CD1c-positive myeloid dendritic cell (primary cell): ENCODE results near the gene TPST1.
"Not testable (repeated sequence)": the region's sequence is repeated elsewhere in the genome, so short reads cannot be mapped to it uniquely, and the experiment has no call there.

Experiments
- DNase-seq: peaks from one replicate; pipeline ENCODE4 v3.0.0-alpha.2; 2016; ENCODE audit errors: extremely low spot score

TPST1 gene

DNA sequence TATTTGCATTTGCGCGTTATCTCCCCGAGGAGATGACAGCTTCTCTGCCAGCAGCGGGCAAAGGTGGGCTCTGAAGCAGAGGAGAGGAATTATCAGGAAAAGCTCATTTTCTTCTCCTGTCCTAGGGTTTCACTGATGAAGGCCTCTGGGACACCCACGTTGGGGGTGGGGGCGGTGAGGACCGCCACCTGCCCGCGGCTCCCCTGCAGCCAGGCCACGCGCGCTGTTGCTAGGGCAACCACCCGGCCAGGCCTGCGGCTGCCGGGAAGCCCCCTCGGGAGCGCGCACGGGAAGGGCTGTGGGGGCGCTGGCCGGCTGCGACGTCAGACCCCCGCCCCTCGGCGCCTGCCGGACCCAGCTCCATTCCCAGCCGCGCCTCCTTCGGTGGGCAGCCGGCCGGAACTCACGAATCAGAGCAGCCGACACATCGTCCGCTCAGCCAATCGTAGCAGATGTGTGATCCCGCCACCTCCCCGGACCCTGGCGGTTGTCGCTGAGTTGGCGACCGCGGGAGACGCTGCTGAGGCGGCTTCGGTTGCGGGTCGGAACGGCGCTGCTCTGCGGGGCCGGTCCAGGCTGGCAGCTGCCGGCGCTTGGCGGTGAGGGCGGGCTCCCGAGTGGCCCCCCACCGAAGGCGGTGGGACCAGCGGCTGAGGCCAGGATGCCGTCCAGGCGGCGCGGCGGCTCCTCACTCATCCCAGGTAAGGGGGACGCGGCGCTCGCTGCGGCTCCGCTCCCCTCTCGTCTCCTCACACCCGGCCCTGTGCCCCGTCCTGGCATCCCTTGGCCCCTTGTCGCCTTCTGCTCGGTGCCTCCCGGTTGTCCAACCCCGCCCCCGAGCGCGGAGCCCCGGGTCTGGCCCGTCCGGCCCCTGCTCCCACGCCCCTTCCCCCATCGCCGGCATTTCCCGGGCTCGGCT is at the start of gene TPST1:
Gene TPST1 (plus strand): TSS at position 513 of the 919 bp plus-strand sequence. CDS start 35,092 bp downstream, outside the sequence.
- peak; percentile 79 for DNase-seq

DNA sequence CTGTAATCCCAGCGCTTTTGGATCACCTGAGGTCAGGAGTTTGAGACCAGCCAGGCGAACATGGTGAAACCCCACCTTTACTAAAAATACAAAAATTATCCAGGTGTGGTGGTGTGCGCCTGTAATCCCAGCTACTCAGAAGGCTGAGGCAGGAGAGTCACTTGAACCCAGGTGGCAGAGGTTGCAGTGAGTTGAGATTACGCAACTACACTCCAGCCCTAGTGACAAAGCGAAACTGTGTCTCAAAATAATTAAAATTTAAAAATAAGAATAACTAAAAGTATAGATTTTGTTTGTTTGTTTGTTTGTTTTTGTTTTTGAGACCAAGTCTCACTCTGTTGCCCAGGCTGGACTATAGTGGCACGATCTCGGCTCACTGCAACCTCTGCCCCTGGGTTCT is 49.1 kb upstream of the TPST1 start:
- DNase-seq: not testable (repeated sequence)

DNA sequence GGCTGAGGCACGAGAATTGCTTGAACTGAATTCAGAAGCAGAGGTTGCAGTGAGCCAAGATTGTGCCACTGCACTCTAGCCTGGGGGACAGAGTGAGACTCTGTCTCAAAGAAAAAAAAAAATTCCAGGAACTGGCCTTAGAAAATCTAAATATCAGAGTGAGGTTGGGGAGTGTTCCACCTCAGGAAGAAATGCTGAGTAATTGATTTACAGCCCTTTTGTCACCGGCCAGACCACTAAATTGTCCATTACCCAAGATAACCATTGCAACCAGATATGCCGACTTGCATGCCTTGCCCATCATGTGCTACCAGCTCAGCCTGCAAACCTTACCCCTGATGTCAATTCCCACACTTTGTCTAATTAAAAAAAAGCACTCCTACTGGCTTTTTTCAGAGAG is 48.1 kb upstream of the TPST1 start:
- no peak for DNase-seq

DNA sequence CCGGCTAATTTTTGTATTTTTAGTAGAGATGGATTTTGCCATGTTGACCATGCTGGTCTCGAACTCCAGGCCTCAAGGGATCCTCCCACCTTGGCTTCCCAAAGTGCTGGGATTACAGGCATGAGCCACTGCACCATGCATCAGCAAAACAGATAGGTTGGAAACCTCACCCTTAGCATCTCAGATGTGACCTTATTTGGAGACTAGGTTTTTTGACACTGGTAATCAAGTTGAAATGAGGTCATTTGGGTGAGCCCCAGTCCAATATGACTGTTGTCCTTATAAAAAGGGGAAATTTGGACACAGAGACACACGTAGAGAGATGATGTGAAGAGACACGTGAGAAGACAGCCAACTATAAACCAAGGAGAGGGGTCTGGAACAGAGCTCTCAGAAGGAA is 42.5 kb upstream of the TPST1 start:
- DNase-seq: peak; percentile 5

DNA sequence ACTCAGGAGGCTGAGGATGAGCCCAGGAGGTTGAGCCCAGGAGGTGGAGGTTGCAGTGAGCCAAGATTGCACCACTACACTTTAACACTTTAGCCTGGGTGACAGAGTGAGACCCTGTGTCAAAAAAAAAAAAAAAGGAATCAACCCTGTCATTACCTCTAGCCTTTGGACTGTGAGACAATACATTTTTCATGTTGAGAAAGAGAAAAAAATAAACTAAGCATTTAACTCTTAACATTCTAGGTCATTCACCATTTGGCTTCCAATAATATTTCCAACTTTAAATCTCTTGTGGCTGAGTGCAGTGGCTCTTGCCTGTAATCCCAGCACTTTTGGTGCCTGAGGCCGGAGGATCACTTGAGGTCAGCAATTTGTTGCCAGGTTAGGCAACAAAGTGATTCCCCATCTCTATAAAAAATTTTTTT is 41.9 kb upstream of the TPST1 start:
- no peak for DNase-seq

DNA sequence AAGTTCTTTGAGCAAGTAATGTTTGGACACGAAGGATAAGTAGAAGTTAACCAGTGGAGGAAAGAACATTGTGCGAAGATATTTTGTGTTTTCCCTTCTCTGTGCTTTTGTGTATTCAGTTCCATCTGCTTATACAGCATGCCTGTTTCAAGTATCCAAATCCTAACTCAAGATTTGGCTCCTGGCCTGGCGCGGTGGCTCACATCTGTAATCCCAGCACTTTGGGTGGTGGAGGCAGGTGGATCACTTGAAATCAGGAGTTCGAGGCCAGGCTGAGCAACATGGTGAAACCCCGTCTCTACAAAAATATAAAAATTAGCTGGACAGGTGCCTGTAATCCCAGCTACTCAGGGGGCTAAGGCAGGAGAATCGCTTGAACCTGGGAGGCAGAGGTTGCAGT is 40.8 kb upstream of the TPST1 start:
- no peak for DNase-seq

DNA sequence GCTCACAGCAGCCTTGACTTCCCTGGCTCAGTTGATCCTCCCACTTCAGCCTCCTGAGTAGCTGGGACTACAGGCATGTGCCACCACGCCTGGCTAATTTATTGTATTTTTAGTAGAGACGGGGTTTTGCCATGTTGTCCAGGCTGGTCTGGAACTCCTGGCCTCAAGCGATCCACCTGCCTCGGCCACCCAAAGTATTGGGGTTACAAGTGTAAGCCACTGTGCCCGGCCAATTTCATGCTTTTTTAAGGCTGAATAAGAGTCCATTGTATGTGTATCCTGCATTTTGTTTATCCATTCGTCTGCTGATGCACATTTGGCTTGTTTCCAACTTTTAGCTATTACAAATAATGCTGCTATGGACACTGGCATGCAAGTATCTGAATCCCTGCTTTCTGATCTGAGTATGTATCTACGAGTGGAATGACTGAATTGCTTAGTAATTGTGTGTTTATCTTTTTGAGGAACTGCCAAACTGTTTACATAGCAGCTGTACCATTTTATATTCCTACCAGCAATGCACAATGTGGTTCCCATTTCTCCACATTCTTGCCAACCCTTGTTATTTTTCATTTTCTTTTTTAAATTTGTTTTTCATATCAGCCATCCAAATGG is 37.3 kb upstream of the TPST1 start:
- peak; percentile 14 for DNase-seq

DNA sequence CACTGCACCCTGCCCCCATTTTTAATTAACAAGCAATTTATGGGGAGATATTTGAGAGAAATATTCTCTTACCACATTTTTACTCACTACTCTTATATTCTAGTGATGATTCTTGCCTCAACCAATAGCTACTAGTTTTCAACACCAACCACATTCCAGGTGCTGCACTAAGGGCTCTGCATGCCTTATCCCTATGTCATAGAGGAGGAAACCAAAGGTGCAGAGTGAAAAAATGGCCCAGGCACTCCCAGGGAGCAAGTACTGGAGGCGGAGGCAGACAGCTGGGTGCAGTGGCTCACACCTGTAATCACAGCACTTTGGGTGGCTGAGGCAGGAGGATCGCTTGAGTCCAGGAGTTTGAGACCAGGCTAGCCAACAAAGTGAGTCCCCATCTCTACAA is 35.5 kb upstream of the TPST1 start:
- DNase-seq: no peak

DNA sequence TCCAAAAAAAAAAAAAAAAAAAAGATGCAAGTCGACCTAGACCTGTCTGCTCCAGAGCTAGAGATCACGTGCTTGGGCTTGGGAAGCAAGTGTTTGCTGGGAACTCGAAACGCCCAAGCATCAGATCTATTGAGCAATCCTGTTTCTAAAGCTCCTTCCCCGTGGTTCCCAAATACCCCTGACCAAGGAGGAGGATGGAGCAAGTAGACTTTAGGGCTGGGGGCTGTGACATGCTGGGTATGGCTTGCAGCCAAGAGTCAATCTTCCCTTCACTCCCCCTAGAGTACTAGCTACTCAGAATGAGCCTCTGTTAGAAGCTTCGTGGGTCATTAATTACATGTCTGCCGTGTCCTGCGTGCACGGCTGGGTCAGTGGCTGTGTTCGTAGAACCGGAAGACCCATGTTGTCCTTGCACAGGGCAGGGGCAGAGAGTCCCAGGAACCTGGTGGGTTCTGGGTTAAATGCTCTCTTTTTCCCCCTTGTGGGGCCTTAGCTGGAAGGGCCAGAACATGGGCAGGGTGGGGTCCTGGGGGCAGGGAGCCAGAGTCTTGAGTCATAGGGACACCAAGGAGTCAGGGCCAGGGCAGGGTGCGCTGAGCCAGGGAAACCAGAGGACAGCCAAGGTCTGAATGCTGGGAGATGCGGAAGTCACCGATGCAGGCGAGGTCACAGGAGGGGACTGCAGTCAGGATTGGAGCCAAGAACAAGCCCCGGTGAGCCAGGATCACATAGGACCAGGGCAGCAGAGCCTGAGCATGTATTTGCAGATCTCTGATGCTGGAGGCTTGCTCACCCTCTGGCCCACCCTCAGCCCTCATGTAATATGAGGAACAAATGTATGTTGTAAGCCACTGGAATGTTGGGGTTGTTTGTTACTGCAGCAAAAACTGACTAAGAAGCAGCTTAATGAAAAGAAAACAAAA is 34.6 kb upstream of the TPST1 start:
- DNase-seq: no peak

DNA sequence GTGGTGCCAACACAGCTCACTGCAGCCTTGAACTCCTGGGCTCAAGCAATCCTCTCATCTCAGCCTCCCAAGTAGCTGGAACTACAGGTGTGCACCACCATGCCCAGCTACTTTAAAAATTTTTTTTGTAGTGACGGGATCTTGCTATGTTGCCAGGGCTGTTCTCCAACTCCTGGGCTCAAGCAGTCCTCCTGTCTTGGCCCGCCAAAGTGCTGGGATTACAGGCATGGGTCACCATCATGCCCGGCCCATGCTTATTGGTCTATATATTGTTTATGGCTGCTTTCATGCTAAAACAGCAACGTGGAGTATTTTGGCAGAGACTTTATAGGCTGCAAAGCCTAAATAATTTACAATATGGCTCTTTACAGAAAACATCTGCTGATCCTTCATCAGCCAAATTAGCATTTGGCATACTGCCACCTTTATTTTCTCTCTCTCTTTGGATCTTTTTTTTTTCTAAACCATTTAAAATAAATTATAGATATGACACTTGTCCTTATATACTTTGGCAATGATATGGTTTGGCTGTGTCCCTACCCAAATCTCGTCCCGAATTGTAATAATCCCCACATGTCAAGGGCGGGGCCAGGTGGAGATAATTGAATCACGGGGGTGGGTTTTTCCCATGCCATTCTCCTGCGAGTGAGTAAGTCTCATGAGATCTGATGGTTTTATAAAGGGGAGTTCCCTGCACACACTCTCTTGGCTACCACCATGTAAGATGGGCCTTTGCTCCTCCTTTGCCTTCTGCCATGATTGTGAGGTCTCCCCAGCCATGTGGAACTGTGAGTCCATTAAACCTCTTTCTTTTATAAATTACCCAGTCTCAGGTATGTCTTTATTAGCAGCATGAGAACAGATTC is 32.4 kb upstream of the TPST1 start:
- DNase-seq: not testable (repeated sequence)

DNA sequence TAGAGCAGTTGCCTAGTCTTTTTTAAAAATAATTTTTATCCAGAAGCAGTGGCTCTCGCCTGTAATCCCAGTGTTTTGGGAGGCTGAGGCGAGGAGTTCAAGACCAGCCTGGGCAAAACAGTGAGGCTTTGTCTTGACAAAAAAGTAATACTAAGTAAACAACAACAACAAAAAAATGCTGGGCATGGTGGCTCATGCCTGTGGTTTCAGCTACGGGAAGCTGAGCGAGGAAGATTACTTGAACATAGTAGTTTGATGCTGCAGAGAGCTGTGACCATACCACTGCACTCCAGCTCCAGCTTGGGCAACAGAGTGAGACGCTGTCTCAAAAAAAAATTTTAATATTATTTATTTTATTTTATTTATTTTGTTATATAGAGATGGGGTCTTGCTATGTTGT is 31.3 kb upstream of the TPST1 start:
- no peak for DNase-seq

DNA sequence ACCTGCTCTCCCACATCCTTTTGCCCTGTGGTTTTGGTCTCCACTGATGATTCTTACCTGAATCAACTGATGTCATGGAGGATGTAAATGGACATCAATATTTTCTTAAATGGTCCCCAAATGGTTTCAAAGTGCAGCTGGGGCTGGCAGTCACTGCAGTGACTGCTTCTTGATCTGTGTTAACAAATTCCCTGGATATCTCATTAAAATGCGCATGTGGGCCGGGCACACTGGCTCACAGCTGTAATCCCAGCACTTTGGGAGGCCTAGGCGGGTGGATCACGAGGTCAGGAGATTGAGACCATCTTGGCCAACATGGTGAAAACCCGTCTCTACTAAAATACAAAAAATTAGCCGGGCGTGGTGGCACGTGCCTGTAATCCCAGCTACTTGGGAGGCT is 30.1 kb upstream of the TPST1 start:
- not testable (repeated sequence) for DNase-seq

DNA sequence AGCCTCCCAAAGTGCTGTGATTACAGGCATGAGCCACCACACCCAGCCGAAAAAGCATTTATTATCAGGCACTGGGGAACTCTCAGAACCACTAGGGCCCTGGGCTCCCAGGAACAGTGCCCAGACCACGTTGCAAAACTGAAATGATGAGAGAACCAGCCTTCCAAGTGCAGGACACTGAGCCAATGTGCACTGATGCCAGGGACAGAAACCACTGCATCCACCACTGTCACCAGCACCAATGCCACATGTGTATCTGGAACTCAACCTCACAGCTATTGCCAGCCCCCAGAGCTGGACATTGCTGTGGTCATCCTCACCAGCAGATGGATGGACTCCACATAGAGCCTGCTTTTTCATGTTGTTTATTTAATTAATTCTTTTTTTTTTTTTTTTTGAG is 28.2 kb upstream of the TPST1 start:
- DNase-seq: no peak

DNA sequence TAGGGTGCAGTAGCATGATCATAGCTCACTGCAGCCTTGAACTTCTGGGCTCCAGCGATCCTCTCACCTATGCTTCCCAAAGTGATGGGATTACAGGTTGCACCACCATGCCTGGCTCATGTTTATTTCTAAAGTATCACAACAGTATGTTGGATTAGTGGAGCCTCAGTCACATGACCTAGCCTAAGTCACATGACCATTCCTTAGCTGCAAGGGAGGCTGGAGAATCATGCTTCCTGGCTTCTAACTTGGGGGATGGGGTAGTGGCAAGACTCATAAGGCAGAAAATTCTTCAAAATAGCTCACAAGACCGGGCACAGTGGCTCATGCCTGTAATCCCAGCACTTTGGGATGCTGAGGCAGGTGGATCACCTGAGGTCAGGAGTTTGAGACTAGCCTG is 26.9 kb upstream of the TPST1 start:
- DNase-seq: no peak

DNA sequence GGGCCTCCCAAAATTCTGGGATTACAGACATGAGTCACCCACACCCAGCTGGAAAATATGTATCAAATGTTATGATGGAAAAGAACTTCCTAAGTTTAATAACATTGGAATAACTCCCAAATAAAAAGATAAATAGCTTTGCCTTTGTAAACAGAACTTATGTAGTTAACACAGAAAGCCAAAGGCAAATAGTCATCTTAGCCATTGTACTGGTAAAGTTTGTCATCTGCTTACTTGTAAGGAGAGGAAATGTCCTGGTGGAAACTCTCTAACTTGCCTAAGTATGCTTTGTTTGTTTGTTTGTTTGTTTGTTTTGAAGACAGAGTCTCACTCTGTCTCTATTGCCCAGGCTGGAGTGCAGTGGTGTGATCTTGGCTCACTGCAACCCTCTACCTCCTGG is 23.8 kb upstream of the TPST1 start:
- no peak for DNase-seq

DNA sequence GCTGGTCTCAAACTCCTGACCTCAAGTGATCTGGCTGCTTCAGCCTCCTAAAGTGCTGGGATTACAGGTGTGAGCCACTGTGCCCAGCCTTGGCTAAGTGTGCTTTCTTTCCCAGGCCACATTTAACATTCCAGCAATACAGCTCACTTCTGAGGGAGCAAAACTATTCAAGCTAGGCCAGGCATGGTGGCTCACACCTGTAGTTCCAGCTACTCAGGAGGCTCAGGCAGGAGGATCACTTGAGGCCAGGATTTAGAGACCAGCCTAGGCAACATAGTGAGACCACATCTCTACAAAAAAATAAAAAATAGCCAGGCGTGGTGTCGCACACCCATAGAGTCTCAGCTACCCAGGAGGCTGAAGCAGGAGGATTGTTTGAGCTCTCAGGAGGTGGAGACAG is 23.3 kb upstream of the TPST1 start:
- no peak for DNase-seq

DNA sequence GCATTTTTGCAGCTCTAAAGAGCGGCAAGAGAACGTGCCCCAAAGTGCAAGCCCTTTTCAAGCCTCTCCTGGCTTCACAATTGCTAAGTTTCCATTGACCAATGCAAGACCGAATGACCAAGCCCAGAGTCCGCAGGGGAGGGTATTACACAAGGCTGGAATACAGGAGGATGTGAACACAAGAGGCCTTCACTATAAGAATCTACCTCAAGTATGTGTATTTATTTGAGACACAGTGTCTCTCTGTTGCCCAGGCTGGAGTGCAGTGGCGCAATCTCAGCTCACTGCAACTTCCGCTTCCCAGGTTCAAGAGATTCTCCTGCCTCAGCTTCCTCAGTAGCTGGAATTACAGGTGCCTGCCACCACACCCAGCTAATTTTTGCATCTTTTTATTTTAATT is 22.2 kb upstream of the TPST1 start:
- no peak for DNase-seq

DNA sequence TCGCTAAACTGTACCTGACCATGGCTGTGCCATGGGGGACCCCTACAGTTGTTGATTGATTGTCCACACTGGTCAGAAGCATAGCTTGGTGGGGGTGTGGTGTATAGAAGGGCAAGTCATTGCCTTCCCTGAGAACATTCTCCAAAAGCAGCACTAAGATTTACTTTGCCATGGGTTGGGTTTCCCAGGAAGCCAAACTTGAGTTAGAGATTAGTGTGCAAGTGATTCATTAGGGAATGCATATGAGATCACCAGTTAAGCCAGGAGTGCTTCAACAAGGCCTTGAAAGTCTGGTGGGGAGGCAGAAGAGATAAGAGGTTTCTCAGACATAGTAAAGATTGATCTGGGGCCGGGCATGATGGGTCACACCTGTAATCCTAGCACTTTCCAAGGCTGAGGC is 21.4 kb upstream of the TPST1 start:
- DNase-seq: no peak

DNA sequence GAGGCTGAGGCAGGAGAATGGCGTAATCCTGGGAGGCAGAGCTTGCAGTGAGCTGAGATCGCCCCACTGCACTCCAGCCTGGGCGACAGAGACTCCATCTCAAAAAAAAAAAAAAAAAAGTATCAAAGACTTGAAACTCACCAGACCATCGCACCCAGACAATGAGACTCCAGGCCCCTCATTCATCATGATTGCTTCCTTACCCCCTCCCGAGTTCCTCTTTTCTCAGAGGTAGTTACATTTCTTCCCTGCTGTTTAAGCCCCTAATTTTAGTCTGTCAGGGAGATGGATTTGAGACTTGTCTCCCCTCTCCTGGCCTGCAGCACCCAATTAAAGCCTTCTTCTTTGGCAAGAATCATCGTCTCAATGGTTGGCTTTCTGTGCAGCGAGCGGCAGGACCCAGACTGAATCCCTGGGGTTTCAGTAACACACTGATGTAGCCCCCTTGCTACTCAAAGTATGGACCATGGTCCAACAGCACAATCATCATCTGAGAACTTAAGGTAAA is 19.4 kb upstream of the TPST1 start:
- DNase-seq: no peak

DNA sequence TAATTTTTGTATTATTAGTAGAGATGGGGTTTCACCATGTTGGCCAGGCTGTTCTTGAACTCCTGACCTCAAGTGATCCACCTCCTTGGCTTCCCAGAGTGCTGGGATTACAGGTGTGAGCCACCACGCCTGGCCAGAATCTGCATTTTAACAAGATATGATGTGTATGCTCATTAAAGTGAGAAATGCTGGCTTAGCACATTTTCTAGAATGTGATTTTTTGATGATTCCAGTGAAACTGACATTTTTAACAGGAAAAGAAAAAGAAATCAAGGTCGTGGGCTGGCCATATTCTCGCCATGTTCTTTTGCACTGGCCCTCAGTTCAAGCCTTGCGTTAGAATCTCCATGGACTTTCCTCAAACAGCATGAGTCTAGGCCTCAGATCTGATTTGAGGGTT is 18.1 kb upstream of the TPST1 start:
- DNase-seq: no peak

DNA sequence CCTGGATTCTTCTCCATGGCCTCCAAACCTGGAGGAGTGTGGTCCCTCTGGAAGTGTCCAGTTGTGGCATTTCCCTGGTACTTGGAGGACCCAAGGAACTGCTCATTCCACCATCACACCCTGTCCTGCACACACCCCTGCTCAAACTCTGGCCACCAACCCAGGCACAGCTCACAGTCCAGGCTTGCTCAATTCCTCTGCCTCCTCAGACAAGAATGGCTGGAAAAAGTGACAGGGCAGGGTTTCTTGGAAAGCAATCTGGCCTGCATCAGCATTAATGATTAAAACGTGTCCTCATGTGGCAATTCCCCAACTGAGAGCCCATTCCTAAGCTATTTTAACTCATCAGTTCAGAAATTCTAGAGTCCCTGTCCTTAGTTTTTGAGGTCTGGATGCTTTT is 17.2 kb upstream of the TPST1 start:
- no peak for DNase-seq
